Lung (tissue), 12 donors: Measurements from ENCODE around the gene ABHD12. TPM values are rescaled to one million over a fixed set of nuclear protein-coding genes. Genes with fewer than 3 reads are reported as not detected.

Experiments
- ATAC-seq: fragments of 200-7000 bp; cut with Tn5 transposase; one replicate; pipeline ENCODE4 v1.9.1; 2020; ENCODE audit warnings: moderate number of reproducible peaks; ENCODE audit not compliant: insufficient read depth, low FRiP score
- DNase-seq, 3 donors: peaks; one replicate each; pipeline ENCODE4 v3.0.0-alpha.2; 2013 to 2017
- H3K27ac ChIP-seq, 2 donors: one replicate each; pipeline ENCODE4 v1.5.1; 2013; ENCODE audit warnings: mild to moderate bottlenecking in 2 of 2, moderate library complexity in 2 of 2, control low read depth in 1 of 2, inconsistent platforms in 1 of 2, low read depth in 1 of 2, low read length in 1 of 2
- H3K27me3 ChIP-seq, 3 donors: one replicate each; pipeline ENCODE4 v1.5.1; 2013; ENCODE audit warnings: low read length in 2 of 3; ENCODE audit not compliant: control insufficient read depth in 3 of 3, insufficient read depth in 3 of 3
- H3K36me3 ChIP-seq, 4 donors: one replicate each; pipeline ENCODE4 v1.5.1; 2013; ENCODE audit warnings: low read length in 4 of 4, mild to moderate bottlenecking in 1 of 4, moderate library complexity in 1 of 4; ENCODE audit not compliant: control insufficient read depth in 4 of 4, insufficient read depth in 4 of 4
- H3K4me1 ChIP-seq, 5 donors: one replicate each; pipeline ENCODE4 v1.5.1; 2013; ENCODE audit warnings: low read length in 5 of 5, mild to moderate bottlenecking in 2 of 5, moderate library complexity in 1 of 5; ENCODE audit not compliant: control insufficient read depth in 5 of 5, insufficient read depth in 5 of 5
- H3K4me3 ChIP-seq: one replicate; pipeline ENCODE4 v1.5.1; 2013; ENCODE audit warnings: mild to moderate bottlenecking, control low read depth, moderate library complexity
- H3K9ac ChIP-seq, 2 donors: one replicate each; pipeline ENCODE4 v1.5.1; 2013; ENCODE audit warnings: low read length in 2 of 2, control low read depth in 1 of 2; ENCODE audit not compliant: insufficient read depth in 1 of 2
- H3K9me3 ChIP-seq, 4 donors: one replicate each; pipeline ENCODE4 v1.5.1; 2013; ENCODE audit warnings: low read length in 3 of 4, mild to moderate bottlenecking in 1 of 4, moderate library complexity in 1 of 4; ENCODE audit not compliant: control insufficient read depth in 4 of 4, insufficient read depth in 3 of 4
- WGBS, 2 donors: extraction: QIAGEN DNeasy Blood & Tissue Kit; methylation state at CpG; one replicate each; pipeline ENCODE4 v1.1.7; 2013; 5-methylcytosine and 5-hydroxymethylcytosine counted together
- polyA plus RNA-seq, 2 donors: library from polyadenylated mRNA; stranded (reverse); fragments of 200-250 nt; gene quantifications; one replicate each; pipeline ENCODE4 v1.2.1, GENCODE V29; 2013
- total RNA-seq, 2 donors: library from RNA; depleted of rRNA in 1 of 2; stranded (reverse); fragments of >200 nt in 1 of 2; gene quantifications; one replicate each; pipeline ENCODE4 v1.2.1, GENCODE V29; 2014 to 2021
- TF ChIP-seq, protein P1 (sequence below): IDR thresholded peaks from 2 replicates; pipeline ENCODE4 v1.5.1; 2012; ENCODE audit warnings: mild to moderate bottlenecking; ENCODE audit errors: control extremely low read depth, extremely low read depth
- donor health status: control.
- donor health status: control.
- donor health status: Bipolar disorder and iron deficiency.
- donor health status: healthy.
- donor health status: DM: yes; HTN: yes; CAD: no.

Gene ABHD12
- total and polyA plus RNA-seq, 4 donors, result 34.3 to 58.1 (median 44.6) TPM

DNA sequence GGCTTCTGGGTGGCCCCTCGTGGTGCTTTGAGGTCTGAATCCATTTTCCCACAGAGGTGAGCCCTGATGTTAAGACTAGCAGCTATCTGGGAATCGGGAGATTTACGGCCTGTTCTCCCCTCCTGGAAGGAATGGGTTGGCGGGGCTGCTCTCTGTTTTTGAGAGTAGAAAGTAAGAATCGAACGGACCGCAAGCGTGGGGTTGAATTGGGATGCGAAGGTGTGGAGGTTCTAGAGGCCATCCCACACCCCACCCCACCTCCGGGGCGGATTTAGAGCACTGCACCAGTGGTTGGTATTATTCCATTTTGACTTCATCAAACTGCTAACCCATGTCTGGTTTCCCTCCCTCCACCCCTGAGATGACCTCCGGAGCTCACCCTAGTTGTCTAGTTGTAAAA lies 131.3 kb downstream of the ABHD12 start:
- DNase-seq, result no peak
- H3K27ac ChIP-seq, result no peak overlapping the region

DNA sequence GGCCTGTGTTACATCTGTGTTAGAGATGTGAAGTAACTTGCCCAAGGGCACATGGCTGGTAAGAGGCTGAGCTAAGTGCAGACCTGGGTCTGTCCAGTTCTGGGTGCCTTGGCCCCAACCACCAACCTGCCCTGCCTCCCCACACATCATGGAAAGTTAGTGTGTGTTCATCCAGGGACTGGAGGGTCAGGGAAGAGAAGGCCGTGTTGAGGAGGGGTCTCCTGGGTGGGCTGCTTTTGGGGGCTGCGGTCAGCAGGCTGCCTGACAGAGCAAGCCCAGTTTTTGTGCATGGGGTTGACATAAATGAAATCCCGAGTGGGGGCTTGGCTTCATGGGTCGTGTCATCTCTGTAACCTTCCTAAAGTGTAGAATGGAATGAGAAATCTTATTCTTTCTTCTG lies 131.8 kb downstream of the ABHD12 start:
- Histone ChIP-seq H3K4me1 (peaks cover 0 to 5% (median 0%) of the 10 kb centered on the region in 5 donors), H3K9ac (no peak overlapping the region), H3K4me3 (no peak overlapping the region), H3K27ac (no peak overlapping the region), H3K36me3 (peaks cover 6 to 14% (median 8%) of the 10 kb centered on the region in 4 donors), H3K9me3 (no peaks in the 10 kb centered on the region), H3K27me3 (no peaks in the 10 kb centered on the region)
- TF ChIP-seq, protein P1, sequence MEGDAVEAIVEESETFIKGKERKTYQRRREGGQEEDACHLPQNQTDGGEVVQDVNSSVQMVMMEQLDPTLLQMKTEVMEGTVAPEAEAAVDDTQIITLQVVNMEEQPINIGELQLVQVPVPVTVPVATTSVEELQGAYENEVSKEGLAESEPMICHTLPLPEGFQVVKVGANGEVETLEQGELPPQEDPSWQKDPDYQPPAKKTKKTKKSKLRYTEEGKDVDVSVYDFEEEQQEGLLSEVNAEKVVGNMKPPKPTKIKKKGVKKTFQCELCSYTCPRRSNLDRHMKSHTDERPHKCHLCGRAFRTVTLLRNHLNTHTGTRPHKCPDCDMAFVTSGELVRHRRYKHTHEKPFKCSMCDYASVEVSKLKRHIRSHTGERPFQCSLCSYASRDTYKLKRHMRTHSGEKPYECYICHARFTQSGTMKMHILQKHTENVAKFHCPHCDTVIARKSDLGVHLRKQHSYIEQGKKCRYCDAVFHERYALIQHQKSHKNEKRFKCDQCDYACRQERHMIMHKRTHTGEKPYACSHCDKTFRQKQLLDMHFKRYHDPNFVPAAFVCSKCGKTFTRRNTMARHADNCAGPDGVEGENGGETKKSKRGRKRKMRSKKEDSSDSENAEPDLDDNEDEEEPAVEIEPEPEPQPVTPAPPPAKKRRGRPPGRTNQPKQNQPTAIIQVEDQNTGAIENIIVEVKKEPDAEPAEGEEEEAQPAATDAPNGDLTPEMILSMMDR, result no peak
- 85 to 97% methylated on average over 4 of the region's 4 CpGs for WGBS, 2 donors
- ATAC-seq (no peak), DNase-seq (no peak)

More for the DNA sequence above, 131.3 kb downstream of the ABHD12 start:
- no peak overlapping the region for H3K4me3 ChIP-seq
- TF ChIP-seq, protein P1, result no peak
- 90 to 97% methylated on average over 12 of the region's 12 CpGs for WGBS, 2 donors
- no peak for ATAC-seq
- H3K9ac ChIP-seq, result no peak overlapping the region
- H3K36me3 ChIP-seq, result peaks cover 6 to 14% (median 8%) of the 10 kb centered on the region in 4 donors
- H3K27me3 ChIP-seq, result no peaks in the 10 kb centered on the region
- H3K9me3 ChIP-seq, result no peaks in the 10 kb centered on the region
- H3K4me1 ChIP-seq, result peaks cover 0 to 5% (median 0%) of the 10 kb centered on the region in 5 donors

DNA sequence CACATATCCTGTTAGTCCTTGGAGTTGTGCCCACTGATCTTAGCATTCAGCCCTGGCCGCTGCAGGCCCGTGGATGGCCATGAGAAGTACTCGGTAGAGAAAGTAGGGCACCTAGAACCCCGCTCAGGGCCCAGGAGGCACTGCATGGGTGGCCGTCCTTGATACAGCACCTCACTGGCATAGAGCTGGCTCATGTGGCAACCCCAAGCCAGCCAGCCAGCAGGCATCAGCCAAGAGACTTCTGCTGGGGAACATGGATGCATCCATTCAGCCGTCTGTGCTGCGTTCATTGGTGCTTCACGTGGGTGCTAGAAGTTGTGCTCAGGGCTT lies 132.2 kb downstream of the ABHD12 start:
- Histone ChIP-seq H3K4me1 (peaks cover 0 to 5% (median 0%) of the 10 kb centered on the region in 5 donors), H3K36me3 (peaks cover 6 to 14% (median 8%) of the 10 kb centered on the region in 4 donors), H3K27me3 (no peaks in the 10 kb centered on the region), H3K9me3 (no peaks in the 10 kb centered on the region), H3K4me3 (no peak overlapping the region), H3K27ac (no peak overlapping the region), H3K9ac (no peak overlapping the region)
- ATAC-seq (no peak), DNase-seq (no peak)
- TF ChIP-seq, protein P1, result no peak
- WGBS, 2 donors, result 81 to 97% methylated on average over 8 of the region's 8 CpGs
